DMS 273 (cell line): ENCODE results near the gene CDYL2.

Source experiments
- DNase-seq: peaks from one replicate; lab custom pipeline; 2025; ENCODE audit not compliant: unreplicated experiment; lab: John Stamatoyannopoulos, UW

The CDYL2 gene

GRCh38 chr16:80710918-80711317 lies 93.5 kb downstream of the CDYL2 start:
- DNase-seq: no peak

- DNase-seq: no peak
These were observed 95.6 kb downstream of the CDYL2 start for GRCh38 chr16:80708823-80709222.

DNA sequence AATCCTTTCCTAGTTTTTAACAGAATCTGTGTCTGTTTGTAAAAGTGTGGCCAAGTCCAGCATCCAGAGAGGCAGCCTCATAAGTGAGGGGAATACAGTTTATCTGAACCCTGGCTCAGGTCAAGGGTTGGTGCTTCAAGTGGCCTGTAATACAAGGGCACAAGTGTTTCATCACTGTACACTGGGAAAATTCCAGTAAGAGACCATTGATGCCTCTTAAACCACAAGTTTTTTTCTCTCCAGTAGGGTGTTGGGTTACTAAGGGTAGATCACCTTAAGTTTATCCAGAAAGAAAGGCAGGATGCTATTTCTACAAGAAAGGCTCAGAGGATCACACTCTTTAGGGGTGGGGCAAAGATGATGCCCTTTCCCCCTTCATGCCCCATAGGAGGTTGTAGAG lies 96.7 kb downstream of the CDYL2 start:
- no peak for DNase-seq

- no peak for DNase-seq
These were observed 98.8 kb downstream of the CDYL2 start for GRCh38 chr16:80705596-80705995.

DNA sequence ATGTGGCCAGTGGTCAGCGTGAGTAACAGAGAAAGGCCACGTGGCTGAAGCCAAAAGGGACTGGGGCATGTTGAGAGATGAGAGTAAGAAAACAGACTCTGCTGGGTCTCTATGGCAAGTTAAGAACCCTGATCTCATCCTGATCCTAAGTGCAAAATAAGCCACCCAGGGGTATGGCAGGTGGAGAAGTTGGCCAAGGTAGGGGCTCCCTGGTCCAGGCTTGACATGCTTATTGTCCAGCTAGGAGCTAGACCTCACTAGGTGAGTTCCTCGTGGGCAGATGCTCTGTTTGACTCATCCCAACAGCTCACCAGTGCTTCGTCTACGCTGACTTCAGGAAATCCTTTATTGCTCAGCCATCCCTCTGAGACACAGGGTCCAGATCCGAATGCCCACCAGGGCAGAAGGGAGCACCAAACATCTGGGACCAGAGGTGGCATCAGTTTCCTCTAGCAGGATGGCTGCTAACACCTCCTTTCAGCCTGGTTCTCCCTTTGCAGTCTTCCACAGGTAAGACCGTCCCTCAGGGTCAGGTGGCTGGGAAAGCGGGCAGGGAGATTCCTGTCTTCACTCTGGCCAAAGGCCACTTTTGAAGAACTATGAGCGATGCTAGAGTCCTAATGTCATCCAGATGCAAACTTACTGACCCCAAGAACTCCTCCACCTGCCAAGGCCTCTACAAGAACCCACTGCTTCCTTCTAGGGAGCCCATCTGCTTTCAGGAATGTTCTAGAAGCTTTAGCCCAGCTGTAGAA lies 99.5 kb downstream of the CDYL2 start:
- DNase-seq: no peak

DNA sequence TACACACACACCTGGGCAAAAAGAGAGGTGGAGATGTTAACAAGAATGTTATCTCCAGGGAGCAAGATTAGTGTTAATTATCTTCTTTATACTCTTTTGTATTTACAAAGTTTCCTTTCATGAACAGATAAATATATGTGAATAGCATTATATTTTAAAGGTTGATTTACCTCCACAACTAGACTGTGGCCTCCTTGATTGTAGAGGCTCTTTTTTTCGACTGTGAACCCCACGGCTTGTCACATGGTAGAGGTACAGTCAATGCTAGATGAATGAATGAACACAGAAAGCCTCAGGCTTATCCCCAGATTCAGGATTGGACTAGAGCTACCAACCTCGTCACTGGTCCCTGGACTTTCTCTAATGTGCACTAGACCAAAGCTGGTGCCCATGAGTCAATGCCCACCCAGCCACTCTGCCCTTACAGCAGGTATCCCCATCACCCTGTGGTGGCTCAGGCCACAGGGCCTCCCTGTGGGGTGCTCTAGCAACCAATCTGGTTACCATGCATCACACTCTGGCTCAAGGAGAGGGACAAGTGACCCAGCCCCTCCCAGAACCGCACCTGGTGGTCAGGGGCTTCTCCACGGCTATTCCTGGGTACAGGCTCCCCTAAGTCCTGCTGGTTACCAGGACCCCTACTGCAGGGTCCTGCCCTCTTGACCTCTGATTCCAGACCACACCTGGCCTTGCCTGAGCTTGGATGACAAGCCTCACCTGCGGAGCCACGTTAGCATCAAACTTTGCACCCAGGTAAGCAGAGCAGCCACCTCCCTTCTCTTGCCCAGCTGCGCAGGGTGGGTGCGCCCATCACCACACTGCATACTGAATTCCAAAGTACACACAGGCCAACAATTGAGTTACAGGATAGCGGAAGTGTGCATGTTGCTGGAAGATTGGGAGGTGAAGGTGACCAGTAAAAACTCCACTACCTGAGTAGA lies 101.0 kb downstream of the CDYL2 start:
- no peak for DNase-seq

- no peak for DNase-seq
These were observed 101.7 kb downstream of the CDYL2 start for GRCh38 chr16:80702696-80703095.

DNA sequence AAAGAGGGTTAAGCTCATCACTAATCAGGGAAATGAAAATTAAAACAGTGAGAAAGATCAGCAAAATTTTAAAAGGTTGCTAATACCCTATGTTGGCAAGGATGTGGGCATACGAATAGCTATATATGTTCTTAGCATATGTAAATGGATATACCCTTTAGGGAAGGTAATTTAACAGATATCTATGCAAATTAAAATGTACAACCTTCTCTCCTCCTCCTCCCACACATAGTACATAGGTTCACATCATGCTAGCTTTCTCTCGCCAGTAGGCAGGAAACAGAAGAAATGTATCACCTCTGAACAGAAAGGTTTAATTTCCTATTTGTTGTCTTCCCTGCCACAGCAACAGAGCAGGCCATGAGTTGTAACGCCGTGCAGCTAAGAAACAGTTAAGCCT lies 103.8 kb downstream of the CDYL2 start:
- DNase-seq: no peak

- no peak for DNase-seq
These were observed 109.4 kb downstream of the CDYL2 start for GRCh38 chr16:80695020-80695419.

DNA sequence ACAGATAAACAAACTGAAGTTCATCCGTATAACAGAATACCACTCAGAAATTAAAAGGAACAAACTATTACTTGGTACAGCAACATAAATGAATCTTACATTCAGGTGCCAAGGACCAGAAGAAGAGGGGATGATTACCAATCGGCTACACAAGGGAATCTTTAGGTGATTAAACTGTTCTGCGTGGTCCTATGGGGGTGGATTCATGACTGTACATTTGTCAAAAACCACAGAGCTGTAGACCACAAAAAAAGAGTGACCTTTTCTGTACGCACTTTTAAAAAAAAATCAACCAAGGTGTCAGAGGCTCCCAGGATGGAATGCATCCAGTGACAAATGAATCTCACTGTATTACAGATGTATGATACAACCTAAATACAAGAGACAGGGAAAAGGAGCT lies 110.8 kb downstream of the CDYL2 start:
- DNase-seq: no peak

DNA sequence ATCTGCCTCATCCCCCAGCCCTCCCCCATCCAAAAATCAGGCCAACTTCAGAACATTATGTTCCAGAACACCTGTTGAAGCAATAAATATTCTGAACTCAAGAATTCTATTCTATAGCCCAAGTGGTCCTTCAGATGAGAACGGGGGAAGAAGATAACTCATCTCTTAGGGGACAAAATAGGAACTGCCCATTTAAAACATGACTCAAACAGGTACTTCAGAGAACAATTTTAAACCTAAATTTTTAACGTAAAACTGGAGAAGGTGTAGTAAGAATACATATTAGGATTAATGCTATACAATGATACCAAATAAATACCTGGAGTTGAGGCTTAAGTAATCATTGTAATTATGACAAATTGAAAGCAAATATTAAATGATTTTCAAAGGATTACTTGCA lies 112.1 kb downstream of the CDYL2 start:
- no peak for DNase-seq

DNA sequence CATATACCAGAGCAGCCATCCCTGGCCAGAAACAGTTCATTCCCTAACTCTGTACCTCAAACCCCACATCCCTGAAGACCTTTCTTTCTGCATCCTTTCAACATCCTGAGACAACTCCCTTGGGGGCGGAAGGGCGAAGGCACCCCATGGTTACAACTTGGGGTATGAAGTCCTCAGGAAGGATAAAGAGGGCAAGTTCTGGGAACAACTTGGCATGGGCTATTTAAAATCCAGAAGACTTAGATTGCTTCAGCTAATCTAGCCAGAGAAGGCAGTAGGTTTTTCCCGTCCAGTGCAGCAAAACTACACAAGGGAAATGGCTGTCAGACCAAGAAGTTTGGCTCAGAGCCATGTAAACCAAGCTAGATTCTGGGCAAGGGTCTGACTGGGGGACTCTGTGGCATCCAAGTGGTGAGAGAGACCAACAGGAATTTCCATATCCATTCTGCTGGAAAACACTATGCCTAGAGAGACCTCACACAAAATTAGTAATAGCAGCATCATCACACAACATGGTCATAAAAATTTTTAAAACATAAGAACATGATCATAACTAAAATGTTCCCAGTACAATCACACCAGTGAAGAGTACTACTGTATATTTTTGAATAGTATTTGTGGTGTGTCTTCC lies 113.2 kb downstream of the CDYL2 start:
- DNase-seq: no peak

DNA sequence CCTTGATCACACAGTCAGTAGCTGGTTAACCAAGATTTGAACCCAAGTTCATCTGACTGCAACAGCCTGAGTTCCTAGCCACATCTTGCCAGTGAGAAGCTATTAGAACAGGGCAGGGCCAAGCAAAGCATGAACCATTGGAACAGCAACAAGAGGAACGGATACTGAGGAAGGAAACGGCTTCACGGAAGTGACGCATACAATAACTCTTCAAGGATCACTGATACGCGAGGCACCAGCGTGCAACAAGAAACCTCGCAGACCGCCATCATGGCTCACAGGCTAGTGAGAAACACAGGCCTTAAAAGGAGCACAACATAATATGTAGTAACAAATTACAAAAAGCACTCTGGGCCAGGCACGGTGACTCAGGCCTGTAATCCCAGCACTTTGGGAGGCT lies 114.9 kb downstream of the CDYL2 start:
- DNase-seq: no peak

- DNase-seq: no peak
These were observed 116.8 kb downstream of the CDYL2 start for GRCh38 chr16:80687606-80688005.

GRCh38 chr16:80684906-80685305 lies 119.5 kb downstream of the CDYL2 start:
- DNase-seq: no peak

DNA sequence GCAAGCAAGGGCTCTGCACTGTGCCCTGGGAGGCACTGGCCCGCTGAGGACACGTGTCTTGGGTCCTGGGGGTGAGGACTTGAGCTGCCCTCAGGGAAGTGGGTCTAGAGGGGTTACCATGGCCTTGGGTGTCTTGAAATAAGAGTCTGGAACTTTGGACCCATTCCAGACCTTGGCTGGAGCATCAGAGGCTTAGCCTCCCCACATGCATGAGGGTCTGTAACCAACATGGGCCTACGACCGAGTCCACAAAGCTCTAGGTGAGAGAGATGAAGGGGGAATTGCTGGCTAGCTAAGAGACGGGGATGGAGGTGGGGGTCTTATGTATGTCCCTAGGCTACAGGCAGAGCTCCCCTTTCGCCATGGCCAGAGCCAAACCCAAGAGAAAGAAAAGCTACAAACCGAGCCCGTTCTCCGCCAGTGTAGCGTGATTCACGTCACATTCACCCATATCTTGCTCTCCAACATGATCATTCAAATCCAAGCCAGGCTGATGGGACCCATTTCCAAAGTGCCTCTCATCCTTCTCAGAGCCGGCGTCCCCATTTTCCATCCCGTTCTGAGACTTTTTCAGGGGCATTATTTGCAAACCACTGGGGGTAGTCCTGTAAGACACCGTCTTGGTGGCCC lies 120.1 kb downstream of the CDYL2 start:
- no peak for DNase-seq

DNA sequence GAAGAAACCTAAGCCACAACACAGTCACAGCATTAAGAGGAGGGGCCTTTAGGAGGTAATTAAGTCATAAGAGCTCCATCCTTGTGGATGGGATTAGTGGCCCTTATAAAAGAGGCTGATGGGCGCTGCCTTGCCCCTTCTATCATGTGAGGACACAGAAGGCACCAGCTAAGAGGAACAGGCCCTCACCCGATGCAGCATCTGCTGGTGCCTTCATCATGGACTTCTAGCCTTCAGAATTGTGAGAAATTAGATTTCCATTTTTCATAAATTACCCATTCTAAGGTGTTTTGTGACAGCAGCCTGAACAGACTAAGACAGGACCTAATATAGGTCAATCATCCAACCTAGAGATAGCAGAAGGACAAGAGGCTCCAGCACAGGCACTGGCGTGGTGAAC lies 120.8 kb downstream of the CDYL2 start:
- no peak for DNase-seq

DNA sequence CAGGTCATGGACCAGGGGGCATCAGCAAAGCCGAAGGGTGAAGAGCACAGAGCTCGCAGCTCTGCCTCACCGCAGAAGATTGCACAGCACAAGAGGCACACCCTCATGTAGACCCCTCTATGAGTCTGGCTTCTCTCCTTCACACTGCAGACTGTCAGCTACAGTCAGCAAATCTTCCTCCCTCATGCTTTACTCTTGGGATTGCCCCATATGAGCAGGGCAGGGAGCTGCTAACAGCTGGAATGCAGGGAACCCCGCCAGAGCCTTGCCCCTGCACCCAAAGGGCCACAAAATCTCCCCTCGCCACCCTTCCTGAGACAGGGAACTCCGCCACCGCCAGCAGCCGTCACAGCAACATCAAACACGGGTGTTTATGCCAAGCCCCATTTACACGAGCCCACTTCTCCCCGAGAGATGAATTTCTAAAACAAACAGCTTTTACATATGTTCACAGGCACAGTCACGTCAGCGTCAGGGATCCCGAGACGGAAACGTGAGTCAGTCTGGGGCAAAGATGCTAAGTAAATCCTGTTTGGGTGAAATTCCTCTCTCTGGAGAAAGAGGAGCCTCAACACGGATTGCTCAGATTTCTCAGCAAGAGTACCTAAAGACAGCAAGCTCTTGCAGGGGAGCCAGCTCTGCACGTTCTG lies 121.9 kb downstream of the CDYL2 start:
- no peak for DNase-seq

DNA sequence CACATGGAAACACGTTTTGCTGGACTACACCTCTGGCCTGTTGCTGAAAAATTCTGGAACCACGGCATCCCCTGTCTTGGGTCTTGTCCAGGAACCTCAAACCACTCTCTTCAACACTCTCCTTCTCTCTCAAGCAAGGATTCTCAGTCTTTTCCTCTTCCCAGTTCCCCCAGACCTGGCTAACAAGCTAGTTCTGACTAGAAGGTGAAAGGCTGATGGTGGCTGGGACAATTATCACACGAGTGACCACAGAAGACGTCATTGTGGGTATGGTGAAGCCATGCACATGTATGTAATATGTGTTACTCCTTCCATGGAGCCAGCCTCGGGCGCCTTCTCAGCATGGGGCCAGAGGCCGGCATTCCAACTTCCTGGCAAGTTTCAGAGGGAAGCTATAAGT lies 123.0 kb downstream of the CDYL2 start:
- no peak for DNase-seq

- no peak for DNase-seq
These were observed 123.6 kb downstream of the CDYL2 start for GRCh38 chr16:80680839-80681238.

GRCh38 chr16:80680046-80680445 lies 124.4 kb downstream of the CDYL2 start:
- DNase-seq: no peak
